ENCODE measurements around the gene KBTBD8.
A peak's percentile ranks its signal among the peaks of the same experiment; 100 is the strongest.

The KBTBD8 gene, protein sequence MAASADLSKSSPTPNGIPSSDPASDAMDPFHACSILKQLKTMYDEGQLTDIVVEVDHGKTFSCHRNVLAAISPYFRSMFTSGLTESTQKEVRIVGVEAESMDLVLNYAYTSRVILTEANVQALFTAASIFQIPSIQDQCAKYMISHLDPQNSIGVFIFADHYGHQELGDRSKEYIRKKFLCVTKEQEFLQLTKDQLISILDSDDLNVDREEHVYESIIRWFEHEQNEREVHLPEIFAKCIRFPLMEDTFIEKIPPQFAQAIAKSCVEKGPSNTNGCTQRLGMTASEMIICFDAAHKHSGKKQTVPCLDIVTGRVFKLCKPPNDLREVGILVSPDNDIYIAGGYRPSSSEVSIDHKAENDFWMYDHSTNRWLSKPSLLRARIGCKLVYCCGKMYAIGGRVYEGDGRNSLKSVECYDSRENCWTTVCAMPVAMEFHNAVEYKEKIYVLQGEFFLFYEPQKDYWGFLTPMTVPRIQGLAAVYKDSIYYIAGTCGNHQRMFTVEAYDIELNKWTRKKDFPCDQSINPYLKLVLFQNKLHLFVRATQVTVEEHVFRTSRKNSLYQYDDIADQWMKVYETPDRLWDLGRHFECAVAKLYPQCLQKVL

DNA sequence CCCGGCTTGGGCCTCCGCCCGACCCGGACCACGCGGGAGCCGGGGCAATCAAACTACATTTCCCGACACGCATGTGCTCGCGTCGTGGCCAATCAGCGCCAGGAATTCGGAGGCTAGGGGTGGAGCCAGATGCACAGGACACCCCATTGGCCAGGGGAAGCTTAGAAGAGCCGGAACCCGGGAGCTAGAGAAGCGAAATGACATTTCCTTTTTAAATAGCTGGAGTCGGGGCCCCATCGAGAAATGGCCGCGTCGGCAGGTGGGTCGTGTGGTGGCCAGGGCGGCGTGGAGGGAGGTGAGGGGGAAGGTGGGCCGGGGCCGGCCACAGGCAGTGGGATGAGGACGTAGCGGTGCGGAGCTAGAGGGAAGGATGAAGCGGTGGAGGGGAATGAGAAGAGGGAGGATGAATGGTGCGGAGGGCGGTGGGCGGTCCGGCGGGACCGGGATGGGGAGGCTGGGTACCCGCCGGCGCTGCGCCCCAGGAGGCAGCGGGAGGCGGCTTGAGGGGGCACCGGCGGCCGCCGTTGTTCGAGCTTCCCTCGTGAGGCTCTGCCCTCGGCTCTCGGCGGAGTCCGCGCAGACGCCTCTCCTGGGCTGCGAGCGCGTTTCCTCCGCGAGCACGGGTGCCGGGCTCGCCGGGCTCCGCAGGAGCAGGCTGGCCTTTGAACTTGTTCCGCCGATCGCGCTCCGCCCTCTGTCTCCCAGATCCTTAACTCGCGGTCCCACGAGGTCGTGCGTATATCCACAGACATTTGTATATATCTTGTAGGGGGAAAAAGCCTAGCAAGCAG lies at the start of gene KBTBD8:
TSS of gene KBTBD8 (plus strand) at position 195 of the 791 bp plus-strand sequence. CDS start at position 244, 49 bp downstream.
- peak; percentile 95 for DNase-seq (ENCODE audit: low read depth, low spot score)

DNA sequence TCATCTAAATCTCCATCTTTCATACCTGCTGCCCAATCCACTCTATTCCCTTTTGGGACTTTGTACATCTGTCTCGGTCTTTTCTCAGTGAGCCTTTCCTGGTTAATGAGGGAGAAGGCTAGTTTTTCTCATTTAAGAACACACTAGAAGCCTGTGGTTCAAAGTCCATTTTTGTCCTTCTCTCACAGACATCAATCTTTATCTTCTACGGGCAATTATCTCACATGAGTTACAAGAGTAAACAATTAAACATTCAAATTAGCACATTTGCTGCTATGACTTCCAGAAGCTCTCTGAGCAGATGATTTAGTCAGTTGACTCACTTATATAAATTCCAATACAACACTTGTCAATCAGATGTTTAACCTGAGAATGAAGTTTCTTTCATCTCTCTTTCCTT lies 49.3 kb upstream of the KBTBD8 start:
- DNase-seq (ENCODE audit: low read depth, low spot score): no peak

DNA sequence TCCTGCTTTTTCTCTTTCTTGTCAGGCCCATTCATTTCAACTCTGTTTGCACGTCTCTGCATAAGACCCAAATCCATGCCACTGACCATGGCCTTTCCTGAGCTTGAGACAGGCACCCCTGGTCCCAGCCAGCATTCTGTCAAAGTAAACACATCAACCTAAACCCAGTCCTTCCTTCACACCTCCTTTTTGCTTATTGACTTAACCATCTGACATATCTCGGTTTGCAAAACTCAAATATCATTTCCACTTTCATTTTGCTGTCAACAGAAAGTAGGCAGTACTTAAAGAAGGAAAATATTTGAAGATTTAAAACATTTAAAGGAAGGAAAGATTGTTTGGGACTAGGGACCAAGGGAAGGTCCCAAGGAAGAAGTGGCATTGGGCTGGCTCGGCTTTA lies 48.2 kb upstream of the KBTBD8 start:
- no peak for DNase-seq (ENCODE audit: low read depth, low spot score)

DNA sequence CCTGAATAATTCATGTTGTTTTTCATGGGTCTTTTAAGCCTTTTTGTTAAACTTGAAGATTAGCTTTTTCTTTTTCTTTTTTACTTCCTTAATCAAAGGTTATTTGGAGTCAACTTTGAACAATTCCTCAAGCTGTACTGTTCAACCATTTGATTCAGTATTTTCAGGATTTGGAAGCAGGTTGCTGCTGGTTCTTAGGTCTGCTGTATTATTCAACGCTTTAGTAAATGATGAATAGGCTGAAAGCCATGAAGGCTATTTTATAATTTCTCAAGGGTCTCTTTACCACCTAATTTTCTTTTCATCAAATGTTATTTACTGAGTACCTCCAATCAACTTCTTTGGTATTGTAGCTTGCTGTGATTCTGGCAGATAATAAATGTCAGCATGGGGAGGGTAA lies 45.8 kb upstream of the KBTBD8 start:
- DNase-seq (ENCODE audit: low read depth, low spot score): no peak

DNA sequence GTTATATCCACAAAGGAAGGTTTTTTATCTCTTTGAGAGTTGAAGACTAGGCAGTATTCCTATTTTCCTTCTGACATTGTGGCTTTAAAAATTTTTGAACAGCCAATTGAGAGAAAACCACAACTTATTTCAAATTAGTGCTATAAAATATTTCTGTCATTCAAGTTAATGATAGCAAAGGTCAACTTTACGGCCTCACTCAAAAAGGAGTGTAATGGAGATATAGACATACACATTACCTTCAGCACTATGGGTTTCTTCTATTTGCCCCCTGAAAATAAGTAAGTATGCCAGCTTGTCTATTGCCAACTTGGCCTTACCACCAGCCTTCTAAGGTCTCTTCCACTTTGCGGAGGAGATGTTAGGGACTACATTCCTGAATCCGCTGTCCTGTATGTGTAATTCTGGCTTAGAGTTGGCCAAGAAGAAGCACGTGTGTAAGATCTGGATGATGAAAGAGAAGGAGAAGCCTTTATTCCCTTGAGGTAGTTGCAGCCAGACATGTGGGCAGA lies 44.1 kb upstream of the KBTBD8 start:
- DNase-seq (ENCODE audit: low read depth, low spot score): no peak

DNA sequence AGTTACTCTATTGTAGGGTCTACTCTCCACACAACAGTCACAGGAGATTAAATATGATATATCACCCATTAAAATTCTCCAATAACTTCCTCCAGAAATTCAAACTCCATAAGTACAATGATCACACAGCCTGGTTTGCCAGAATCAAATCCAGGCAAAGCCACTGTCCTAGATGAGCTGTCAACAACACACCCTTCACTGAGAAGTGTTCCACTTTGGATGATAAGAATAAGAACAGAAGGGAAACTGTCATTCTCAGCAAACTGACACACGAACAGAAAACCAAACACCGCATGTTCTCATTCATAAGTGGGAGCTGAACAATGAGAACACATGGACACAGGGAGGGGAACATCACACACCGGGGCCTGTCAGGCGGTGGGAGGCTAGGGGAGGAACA lies 41.4 kb upstream of the KBTBD8 start:
- no peak for DNase-seq (ENCODE audit: low read depth, low spot score)

DNA sequence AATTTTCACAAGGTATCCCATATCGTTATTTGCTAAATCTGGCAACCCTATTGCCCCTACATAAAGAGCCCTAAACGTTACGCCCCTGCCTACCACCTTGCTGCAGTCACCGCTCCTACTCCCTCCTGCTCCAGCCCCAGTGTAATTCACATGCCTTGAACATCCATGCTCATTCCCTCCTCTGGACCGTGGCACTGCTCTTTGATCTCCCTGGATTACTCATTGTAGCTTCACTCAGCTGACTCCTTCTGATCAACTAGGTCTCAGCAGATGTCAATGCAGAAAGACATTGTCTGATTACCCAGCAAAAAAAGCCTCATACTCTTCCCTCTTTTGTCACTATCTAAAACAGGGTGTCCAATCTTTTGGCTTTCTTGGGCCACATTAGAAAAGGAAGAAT lies 40.7 kb upstream of the KBTBD8 start:
- no peak for DNase-seq (ENCODE audit: low read depth, low spot score)

DNA sequence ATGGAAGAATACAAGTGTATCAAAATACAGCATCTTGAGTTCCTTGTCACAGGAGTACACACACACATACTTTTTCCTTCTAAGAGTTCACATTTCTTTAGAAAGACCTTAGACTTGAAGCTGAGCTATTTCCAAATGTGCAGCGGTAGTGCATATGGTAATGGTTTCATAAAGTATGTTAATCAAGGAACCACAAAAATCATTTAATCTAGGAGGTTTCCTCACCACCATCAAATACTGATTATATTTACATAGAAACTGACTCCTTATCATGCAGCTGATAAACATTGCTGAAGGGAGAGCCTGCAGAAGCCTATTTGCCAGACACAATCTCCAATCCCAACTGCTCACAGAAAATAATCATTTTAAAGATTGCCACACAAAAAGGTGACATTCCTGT lies 40.0 kb upstream of the KBTBD8 start:
- no peak for DNase-seq (ENCODE audit: low read depth, low spot score)

DNA sequence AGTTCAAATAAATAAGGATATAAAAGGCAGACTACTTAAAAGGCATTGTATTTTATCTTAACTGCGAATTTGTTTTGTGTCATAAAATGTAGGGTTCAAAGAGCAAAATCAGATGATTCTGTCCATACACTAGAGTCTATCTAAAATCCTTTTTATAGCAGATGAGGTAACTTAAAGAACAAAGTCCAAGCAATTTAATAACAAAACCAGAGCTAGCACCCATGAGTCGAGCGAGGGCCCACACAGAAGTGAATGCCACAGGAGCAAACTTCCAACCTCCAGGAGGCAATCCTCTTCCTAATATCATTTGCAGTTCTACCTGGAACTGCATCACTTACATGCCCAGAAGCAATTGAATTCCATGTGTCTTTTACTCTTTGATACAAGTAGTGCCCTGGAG lies 35.4 kb upstream of the KBTBD8 start:
- no peak for DNase-seq (ENCODE audit: low read depth, low spot score)

DNA sequence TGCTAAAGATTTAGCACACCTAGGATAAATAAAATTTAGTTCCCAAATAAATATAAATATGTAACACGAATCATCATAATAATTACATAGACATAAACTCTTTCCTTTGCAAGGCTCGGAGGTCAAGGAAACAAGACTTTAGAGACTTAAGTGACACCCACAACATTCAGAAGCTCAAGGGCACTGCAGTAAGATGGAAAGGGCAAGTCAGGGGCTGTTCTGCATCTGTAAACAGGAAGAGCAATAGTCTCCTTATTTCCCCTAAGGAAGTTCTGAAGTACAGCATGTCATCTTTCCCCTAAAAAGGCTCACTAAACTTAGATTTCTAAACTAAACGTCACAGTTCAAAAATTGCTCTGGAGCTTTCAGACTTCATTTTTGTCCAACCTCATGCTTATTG lies 26.9 kb upstream of the KBTBD8 start:
- DNase-seq (ENCODE audit: low read depth, low spot score): no peak

DNA sequence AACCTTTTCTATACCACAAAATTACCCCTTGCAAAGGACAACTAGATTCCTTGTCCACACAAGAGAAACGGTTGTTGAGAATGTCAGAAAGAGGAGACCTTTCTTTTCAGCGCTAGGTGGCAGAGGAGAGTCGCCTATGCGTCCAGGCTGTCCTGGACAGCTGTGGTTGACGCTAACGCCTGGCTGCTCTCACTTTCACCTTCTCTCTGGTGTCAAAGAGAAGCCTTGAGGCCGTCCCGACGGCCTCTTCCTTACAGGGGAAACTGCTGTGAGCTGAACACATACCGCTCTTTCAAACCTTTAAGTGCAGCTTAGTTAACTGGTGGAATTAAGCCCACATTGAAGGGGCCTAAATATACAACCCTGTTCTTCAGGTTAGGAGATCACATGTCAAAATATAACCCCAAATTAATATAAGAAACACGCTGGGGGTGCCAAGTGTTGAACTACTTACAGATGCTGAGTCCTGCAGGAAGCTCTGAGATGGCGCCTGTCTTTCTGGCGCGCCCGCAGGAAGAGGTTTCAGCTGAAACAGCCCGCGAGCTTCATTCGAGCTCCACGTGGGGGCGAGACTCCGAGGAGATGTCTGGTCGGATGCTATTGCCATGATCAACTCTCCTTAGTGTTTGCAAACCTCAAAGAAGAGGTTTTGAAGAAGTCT lies 26.1 kb upstream of the KBTBD8 start:
- peak; percentile 82 for DNase-seq (ENCODE audit: low read depth, low spot score)

DNA sequence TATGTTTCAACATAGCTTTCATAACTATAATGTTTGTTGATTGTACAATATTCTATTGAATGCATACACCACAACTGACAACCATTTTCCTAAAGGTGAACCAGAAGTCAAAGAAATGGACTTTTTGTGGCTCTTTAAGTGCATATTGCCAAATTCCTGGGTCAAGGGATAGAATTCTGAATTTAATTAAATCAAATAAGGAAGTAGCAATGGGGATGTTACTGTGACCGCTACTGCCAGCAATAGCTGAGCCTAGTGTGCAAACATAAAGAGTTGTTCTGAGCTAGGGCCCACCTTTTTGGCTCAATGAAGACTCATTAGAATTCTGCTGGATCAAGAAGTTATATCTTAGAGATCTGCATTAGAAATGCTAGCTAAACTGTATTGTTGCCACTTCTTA lies 17.3 kb upstream of the KBTBD8 start:
- no peak for DNase-seq (ENCODE audit: low read depth, low spot score)

DNA sequence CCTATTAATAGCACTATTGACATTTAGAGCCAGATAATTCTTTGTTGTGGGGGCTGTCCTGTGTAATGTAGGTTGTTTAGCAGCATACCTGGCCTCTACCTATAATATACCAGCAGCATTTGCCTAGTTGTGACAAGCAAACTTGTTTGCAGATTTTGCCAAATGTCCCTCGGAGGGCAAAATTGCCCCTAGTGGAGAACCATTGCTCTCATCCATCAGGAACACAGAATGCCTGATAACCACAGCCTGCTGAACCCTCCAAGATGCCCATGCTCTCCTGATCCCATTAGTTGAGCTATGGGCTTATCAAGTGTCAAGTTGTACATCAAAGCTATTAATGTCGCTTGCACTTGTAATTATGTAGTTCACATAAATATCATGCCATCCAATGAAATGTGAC lies 15.0 kb upstream of the KBTBD8 start:
- no peak for DNase-seq (ENCODE audit: low read depth, low spot score)

DNA sequence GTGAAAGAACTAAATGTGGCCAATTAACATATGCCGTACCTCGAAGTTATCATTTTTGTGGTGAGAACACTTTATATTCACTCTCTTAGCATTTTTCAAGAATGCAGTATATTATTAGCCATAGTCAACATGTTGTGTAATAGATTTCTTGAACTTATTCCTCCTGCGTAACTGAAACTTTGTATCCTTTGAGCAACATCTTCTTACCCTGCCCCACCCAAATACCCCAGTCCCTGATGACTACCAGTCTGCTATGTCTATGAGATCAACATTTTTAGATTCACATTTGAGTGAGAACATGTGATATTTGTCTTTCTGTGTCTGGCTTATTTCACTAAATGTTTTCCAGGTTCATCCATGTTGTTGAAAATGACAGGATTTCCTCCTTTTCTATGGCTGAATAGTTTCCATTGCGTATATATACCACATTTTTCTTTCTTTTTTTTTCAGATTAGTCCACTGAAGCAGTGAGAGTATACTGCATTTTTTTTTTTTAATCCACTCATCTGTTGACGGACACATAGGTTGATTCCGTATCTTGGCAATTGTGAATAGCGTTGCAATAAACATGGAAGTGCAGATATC lies 12.7 kb upstream of the KBTBD8 start:
- no peak for DNase-seq (ENCODE audit: low read depth, low spot score)

DNA sequence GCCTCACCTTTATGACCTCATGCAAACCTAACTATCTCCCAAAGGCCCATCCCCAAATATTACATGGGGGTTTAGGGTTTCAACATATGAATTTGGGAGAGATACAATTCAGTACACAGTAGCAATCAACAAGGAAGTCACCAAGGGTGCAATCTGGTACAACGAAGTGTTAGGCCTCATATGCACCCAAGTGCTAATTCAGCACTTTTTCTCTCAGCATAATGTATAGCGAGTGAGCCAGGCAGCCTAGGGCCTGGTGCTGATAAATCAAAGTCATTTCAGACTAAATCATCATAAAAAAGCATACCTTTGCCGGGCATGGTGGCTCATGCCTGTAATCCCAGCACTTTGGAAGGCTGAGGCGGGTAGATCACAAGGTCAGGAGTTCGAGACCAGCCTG lies 11.7 kb upstream of the KBTBD8 start:
- no peak for DNase-seq (ENCODE audit: low read depth, low spot score)

DNA sequence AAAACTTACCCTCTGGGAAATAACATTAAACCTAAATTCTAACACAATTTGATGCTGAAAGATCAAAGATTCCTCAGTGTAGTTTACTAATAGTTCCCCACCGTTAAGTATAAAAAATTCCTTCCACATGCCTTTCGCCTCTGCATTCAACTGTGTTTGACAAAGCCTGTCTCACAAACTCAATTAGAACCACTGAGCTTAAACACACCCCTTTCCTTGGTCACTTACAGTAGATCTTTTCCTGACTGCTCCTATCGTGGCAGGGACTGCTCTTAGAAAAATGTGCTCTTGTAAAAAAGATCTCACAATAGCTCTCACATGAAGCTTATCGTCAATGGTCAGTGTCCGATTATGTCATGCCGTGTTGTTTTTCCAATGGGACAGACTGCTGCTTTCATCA lies 8.9 kb upstream of the KBTBD8 start:
- DNase-seq (ENCODE audit: low read depth, low spot score): peak; percentile 60

DNA sequence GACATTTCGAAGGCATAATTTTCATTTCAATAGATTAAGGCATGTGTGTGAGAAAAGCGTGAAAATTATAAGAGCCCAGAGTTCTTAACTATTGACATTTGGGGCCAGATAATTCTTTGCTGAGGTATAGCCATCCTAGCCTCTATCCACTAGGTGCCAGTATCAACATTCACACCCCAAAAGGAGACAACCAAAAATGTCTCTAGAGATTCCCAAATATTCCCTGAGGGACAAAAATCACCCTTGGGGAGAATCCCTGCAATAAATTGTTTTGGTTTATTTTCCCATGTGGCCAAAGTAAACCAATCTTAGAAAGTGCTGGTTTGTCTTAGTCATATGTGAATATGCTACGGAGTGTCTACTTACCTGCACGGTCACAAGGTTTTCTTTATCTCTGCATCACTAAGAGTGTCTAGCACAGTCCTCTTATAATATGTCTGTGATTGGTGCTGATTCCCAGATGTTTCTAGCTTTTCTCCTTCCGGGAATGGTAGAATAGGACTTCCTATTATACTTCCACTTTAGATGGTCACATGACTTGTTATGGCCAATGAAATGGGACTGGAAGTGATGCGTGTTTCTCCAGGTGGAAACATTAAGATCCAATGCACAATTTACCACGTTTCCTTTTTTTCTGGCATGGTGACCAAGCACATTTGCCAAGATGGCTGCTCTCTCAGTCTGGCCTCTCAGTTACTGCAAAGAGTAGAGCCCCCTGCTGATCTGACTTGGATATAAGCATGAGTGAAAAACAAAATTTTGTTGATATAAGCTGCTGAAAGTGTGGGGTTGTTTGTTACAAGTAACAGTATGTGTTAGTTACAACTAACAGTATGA lies 8.0 kb upstream of the KBTBD8 start:
- DNase-seq (ENCODE audit: low read depth, low spot score): no peak

DNA sequence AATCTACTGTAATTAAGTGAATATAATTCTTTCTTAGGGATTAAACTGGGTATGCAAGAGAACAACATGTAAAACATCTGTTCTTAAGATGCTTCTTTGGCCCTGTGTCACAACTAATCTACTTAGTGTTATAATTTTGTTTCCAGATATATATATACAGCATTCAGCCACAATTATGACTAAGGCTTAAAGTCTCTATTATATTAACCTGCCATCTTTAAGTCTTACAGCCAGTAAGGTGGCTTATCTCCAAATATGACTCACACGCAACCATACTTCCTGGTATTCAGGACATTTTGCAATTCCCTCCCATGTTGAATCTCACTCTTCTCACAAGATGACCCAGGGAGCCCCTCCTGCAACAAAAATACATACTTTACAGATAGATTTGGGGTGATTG lies 6.6 kb upstream of the KBTBD8 start:
- DNase-seq (ENCODE audit: low read depth, low spot score): no peak

DNA sequence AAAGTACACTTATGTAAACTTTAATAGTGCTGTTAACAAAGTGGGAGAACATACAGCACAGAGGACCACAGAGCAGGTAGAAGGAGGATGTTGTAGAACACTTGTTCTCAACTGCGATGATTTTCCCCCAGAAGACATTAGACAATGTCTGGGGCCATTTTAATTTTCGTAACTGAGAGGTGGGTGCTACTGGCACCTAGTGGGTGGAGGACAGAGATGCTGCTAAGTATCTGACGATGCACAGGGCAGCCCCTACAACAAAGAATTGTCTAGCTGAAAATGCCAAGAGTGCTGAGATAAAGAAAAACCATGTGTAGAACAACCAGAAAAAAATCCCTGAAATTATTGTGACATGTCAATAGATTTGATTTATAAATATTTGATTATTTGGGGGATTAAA lies 5.0 kb upstream of the KBTBD8 start:
- no peak for DNase-seq (ENCODE audit: low read depth, low spot score)

DNA sequence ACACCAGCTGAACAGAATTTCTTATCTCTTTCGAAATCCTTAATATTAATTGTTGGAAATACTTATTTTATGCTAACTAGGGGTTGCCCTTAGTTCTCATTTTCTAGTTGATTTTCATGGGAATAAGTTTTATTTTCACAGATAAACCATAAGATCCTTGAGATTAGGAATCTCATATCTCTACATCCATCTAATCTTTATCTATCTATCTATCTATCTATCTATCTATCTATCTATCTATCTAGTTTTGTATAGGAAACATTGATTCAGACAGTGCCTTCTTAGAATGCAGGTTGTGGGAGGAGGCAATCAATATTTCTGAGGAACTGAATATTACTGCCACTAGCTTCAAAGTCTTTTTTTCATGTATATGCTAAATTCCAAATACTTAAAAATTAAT lies 3.5 kb upstream of the KBTBD8 start:
- DNase-seq (ENCODE audit: low read depth, low spot score): no peak

DNA sequence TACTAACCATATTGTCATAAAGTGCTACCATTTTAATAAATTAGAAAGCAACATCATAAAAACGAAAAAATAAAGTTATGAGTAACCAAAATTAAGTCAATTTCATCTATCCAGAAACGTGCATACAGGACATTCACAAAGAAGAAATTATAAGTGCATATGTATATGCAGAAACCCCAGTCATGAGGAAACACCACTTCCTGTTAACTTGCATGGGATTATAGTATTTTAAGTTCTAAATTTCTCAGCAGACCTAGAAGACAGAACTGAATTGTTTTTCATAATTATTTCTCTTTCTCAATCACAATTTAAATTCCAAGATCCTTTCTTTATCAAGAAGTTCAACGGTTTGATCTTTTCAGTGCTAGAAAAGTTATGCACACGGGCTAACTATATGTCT lies 1.4 kb upstream of the KBTBD8 start:
- no peak for DNase-seq (ENCODE audit: low read depth, low spot score)
